DND-41 (cell line): ENCODE results near the gene DLG2.

Experiments
- ATAC-seq: fragments of 200-7000 bp; cut with Tn5 transposase; 3 replicates; pipeline ENCODE4 v1.9.1; 2021; ENCODE audit warnings: low read depth; ENCODE audit not compliant: insufficient read depth
- DNase-seq: peaks from one replicate; pipeline ENCODE4 v3.0.0-alpha.2; 2020
- H2AFZ ChIP-seq: 2 replicates; pipeline ENCODE4 v1.6.0; 2012; ENCODE audit warnings: low read depth, low read length
- H3K27ac ChIP-seq: 2 replicates; pipeline ENCODE4 v1.5.1; 2012; ENCODE audit warnings: low read length, inconsistent platforms
- H3K27me3 ChIP-seq: fragments of 200-600 bp; sonication (generic); 2 replicates; pipeline ENCODE4 v1.6.0; 2012; ENCODE audit warnings: low read length, mild to moderate bottlenecking, inconsistent platforms; ENCODE audit not compliant: insufficient read depth, poor library complexity
- H3K36me3 ChIP-seq: 2 replicates; pipeline ENCODE4 v1.5.1; 2012; ENCODE audit warnings: low read length, inconsistent platforms; ENCODE audit not compliant: insufficient read depth
- H3K4me1 ChIP-seq: 2 replicates; pipeline ENCODE4 v1.5.1; 2012; ENCODE audit warnings: mild to moderate bottlenecking, low read length; ENCODE audit not compliant: insufficient read depth
- H3K4me2 ChIP-seq: 2 replicates; pipeline ENCODE4 v1.6.0; 2012; ENCODE audit warnings: mild to moderate bottlenecking, moderate library complexity, low read length, inconsistent platforms; ENCODE audit not compliant: insufficient read depth
- H3K4me3 ChIP-seq, 2 experiments: fragments of 200-600 bp in 1 of 2; shearing (Covaris generic) in 1 of 2; 2 replicates each; pipeline ENCODE4 v1.5.1; 2012 to 2016; ENCODE audit warnings: inconsistent platforms in 2 of 2, low read length in 2 of 2, mild to moderate bottlenecking in 2 of 2, low read depth in 1 of 2, moderate library complexity in 1 of 2
- H3K79me2 ChIP-seq: 2 replicates; pipeline ENCODE4 v1.6.0; 2012; ENCODE audit warnings: low read length, inconsistent platforms; ENCODE audit not compliant: insufficient read depth
- H3K9ac ChIP-seq: 2 replicates; pipeline ENCODE4 v1.6.0; 2012; ENCODE audit warnings: low read depth, mild to moderate bottlenecking, inconsistent platforms, low read length, moderate library complexity
- H3K9me3 ChIP-seq: 2 replicates; pipeline ENCODE4 v1.5.1; 2012; ENCODE audit warnings: low read length, moderate library complexity, mild to moderate bottlenecking, inconsistent platforms; ENCODE audit not compliant: insufficient read depth, severe bottlenecking
- H4K20me1 ChIP-seq: 2 replicates; pipeline ENCODE4 v1.6.0; 2012; ENCODE audit warnings: low read length; ENCODE audit not compliant: insufficient read depth
- EZH2 ChIP-seq: IDR thresholded peaks from 3 replicates; pipeline ENCODE4 v1.6.1; 2012; ENCODE audit warnings: borderline replicate concordance, low read depth, mild to moderate bottlenecking, moderate library complexity, low read length, inconsistent platforms; ENCODE audit not compliant: severe bottlenecking
- TF ChIP-seq, protein P1 (sequence below): IDR thresholded peaks from 2 replicates; pipeline ENCODE4 v1.5.1; 2012; ENCODE audit warnings: borderline replicate concordance, low read length, moderate library complexity, mild to moderate bottlenecking; ENCODE audit not compliant: poor library complexity, severe bottlenecking; ENCODE audit errors: extremely low read depth

The DLG2 gene

DNA sequence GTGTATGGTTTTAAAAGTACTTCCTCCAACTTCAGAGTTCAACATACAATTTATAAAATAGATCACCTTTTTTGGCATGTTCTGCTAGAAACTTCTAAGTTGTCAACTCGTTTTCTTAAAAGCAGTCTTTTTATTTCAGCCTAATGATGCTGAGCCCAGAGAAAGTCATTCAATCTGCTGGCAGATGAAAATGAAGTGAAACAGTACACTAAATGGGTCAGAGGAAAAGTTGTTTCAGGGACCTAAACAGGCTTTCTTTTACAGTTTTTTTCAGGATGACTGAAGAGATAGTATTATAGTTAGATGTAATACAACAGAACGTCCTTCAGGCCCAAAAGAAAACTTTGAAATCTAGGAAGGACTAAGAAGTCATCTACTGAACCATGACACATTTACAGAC is 1498.3 kb downstream of the DLG2 start:
- Histone ChIP-seq H4K20me1 (no peaks in the 10 kb centered on the region), H3K9me3 (no peaks in the 10 kb centered on the region), H3K4me3 (no peak overlapping the region), H3K9ac (no peak overlapping the region), H3K27me3 (no peaks in the 10 kb centered on the region), H3K36me3 (no peaks in the 10 kb centered on the region), H3K4me2 (no peak overlapping the region), H2AFZ (no peak overlapping the region), H3K27ac (no peak overlapping the region), H3K79me2 (no peaks in the 10 kb centered on the region), H3K4me1 (no peaks in the 10 kb centered on the region)
- DNase-seq (no peak), ATAC-seq (no peak)
- TF ChIP-seq, protein P1, sequence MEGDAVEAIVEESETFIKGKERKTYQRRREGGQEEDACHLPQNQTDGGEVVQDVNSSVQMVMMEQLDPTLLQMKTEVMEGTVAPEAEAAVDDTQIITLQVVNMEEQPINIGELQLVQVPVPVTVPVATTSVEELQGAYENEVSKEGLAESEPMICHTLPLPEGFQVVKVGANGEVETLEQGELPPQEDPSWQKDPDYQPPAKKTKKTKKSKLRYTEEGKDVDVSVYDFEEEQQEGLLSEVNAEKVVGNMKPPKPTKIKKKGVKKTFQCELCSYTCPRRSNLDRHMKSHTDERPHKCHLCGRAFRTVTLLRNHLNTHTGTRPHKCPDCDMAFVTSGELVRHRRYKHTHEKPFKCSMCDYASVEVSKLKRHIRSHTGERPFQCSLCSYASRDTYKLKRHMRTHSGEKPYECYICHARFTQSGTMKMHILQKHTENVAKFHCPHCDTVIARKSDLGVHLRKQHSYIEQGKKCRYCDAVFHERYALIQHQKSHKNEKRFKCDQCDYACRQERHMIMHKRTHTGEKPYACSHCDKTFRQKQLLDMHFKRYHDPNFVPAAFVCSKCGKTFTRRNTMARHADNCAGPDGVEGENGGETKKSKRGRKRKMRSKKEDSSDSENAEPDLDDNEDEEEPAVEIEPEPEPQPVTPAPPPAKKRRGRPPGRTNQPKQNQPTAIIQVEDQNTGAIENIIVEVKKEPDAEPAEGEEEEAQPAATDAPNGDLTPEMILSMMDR = no peak
- TF ChIP-seq EZH2 = no peak

DNA sequence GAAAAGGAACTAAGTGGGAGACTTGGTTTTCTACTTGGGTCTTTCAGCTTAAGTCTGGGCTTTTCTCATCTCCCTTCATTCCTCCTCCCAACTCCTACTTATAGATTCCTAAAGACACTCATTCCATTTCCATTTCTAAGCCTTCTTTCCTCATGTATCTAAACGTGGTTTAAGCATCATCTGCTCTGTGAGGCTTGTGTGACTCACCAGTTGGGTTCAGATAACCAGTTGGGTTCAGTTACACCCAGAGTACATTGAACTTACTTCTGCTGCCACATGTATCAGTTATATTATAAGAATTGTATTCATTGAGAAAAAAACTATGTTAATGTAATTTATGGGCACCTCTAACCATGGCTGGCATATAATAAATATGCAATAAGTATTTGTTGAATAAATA is 1509.8 kb downstream of the DLG2 start:
- Histone ChIP-seq H3K4me3 (no peak overlapping the region), H4K20me1 (no peaks in the 10 kb centered on the region), H2AFZ (no peak overlapping the region), H3K4me2 (no peak overlapping the region), H3K27ac (no peak overlapping the region), H3K9ac (no peak overlapping the region), H3K79me2 (no peaks in the 10 kb centered on the region), H3K4me1 (no peaks in the 10 kb centered on the region), H3K36me3 (no peaks in the 10 kb centered on the region), H3K27me3 (no peaks in the 10 kb centered on the region), H3K9me3 (no peaks in the 10 kb centered on the region)
- DNase-seq (no peak), ATAC-seq (no peak)
- TF ChIP-seq, protein P1 = no peak
- TF ChIP-seq EZH2 = no peak

DNA sequence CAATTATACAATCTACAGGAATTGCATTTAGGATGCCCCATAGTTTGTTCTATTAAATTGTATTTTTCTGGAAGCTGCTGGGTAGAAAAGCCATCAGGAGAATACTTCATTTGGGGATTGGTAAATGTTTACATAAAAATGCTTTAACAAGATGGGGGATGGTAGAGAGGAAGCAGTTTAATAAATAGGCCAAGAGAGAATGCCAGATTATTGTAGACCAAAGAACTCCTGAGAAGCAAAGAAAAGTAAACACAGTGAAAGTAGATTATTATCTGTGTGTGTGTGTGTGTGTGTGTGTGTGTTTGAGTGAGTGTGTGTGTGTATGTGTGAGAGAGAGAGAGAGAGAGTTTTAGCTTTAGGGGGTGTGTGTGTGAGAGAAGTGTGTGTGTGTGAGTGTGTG is 1520.6 kb downstream of the DLG2 start:
- Histone ChIP-seq H3K4me3 (no peak overlapping the region), H3K27me3 (no peaks in the 10 kb centered on the region), H3K9ac (no peak overlapping the region), H3K4me2 (no peak overlapping the region), H3K9me3 (no peaks in the 10 kb centered on the region), H3K4me1 (no peaks in the 10 kb centered on the region), H3K27ac (no peak overlapping the region), H4K20me1 (no peaks in the 10 kb centered on the region), H3K36me3 (no peaks in the 10 kb centered on the region), H3K79me2 (no peaks in the 10 kb centered on the region), H2AFZ (no peak overlapping the region)
- TF ChIP-seq EZH2 = no peak
- TF ChIP-seq, protein P1 = no peak
- ATAC-seq = no peak
- DNase-seq = no peak

DNA sequence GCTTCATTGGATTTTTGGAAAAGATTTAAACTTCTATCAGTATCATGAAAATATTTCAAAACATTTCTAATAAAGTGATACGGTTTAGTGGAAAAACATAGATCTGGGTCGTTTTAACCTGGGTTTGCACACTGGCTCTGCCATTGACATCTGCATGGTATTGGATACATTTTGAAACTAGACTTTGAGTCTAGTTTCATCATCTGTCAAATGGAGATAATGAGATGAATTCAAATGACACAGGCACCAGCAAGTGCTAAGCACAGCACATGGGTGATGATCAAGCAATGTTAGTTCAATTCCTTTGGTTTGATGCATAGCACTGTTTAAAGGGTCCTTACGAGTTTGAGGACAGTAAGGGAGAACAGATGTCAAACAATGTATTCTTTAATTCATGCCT is 1522.0 kb downstream of the DLG2 start:
- Histone ChIP-seq H2AFZ (no peak overlapping the region), H3K27ac (no peak overlapping the region), H3K27me3 (no peaks in the 10 kb centered on the region), H3K4me3 (no peak overlapping the region), H3K9me3 (no peaks in the 10 kb centered on the region), H3K4me1 (no peaks in the 10 kb centered on the region), H3K79me2 (no peaks in the 10 kb centered on the region), H4K20me1 (no peaks in the 10 kb centered on the region), H3K36me3 (no peaks in the 10 kb centered on the region), H3K4me2 (no peak overlapping the region), H3K9ac (no peak overlapping the region)
- no peak for TF ChIP-seq EZH2
- TF ChIP-seq, protein P1 = no peak
- DNase-seq (no peak), ATAC-seq (no peak)
